PC-9 (cell line): ENCODE results near the gene WNT7A. TPM values are rescaled to one million over a fixed set of nuclear protein-coding genes. Genes with fewer than 3 reads are reported as not detected.

Source experiments
- BruUV-seq: library from RNA; stranded (reverse); fragments of 400-500 nt; replicated peaks from 2 replicates; lab custom pipeline; 2021; lab: Mats Ljungman, UMichigan
- CTCF ChIA-PET: fragments of 300-600 bp; sonication (Branson Sonifier 250); formaldehyde crosslinking; loops from one replicate; lab custom pipeline; 2022; ENCODE audit warnings: antibody characterized with exemption; lab: Charles Lee
- POLR2A ChIA-PET: fragments of 300-600 bp; sonication (Branson Sonifier 250); formaldehyde crosslinking; loops from one replicate; lab custom pipeline; 2022; ENCODE audit warnings: antibody characterized with exemption; ENCODE audit not compliant: unreplicated experiment; lab: Charles Lee
- DNase-seq, 2 experiments: peaks; one replicate each; pipeline versions ENCODE4 v3.0.0 to v3.0.0-alpha.2; 2015 to 2022; ENCODE audit warnings: mixed read lengths in 1 of 2
- H2AFZ ChIP-seq: fragments of 200-600 bp; sonication (generic); 2 replicates; pipeline ENCODE4 v1.8.1; 2017; ENCODE audit warnings: antibody characterized with exemption
- H3F3A ChIP-seq: fragments of 200-600 bp; sonication (generic); 2 replicates; pipeline ENCODE4 v1.8.1; 2017; ENCODE audit warnings: antibody characterized with exemption, mild to moderate bottlenecking, low read depth; ENCODE audit not compliant: insufficient read depth
- H3K27ac ChIP-seq: fragments of 200-600 bp; sonication (generic); 2 replicates; pipeline ENCODE4 v1.6.1; 2016; ENCODE audit warnings: mixed run types
- H3K27me3 ChIP-seq: fragments of 200-600 bp; sonication (generic); 2 replicates; pipeline ENCODE4 v1.6.1; 2016; ENCODE audit warnings: low read depth, mixed run types; ENCODE audit not compliant: insufficient read depth
- H3K36me3 ChIP-seq: fragments of 200-600 bp; sonication (generic); 2 replicates; pipeline ENCODE4 v1.6.1; 2016; ENCODE audit warnings: low read depth, mixed run types
- H3K4me1 ChIP-seq: fragments of 200-600 bp; sonication (generic); replicated peaks from 2 replicates; pipeline ENCODE4 v1.6.1; 2016; ENCODE audit warnings: mixed run types; ENCODE audit not compliant: insufficient read depth
- H3K4me2 ChIP-seq: fragments of 200-600 bp; sonication (generic); 2 replicates; pipeline ENCODE4 v1.6.1; 2017; ENCODE audit warnings: mixed run types
- H3K4me3 ChIP-seq: fragments of 200-600 bp; sonication (generic); 2 replicates; pipeline ENCODE4 v1.6.1; 2016; ENCODE audit warnings: mixed run types
- H3K79me2 ChIP-seq: fragments of 200-600 bp; sonication (generic); 2 replicates; pipeline ENCODE4 v1.6.1; 2017; ENCODE audit warnings: low read depth, mixed run types
- H3K9me2 ChIP-seq: fragments of 200-600 bp; sonication (generic); 2 replicates; pipeline ENCODE4 v1.8.1; 2017; ENCODE audit warnings: mild to moderate bottlenecking; ENCODE audit not compliant: insufficient read depth
- H3K9me3 ChIP-seq: fragments of 200-600 bp; sonication (generic); 2 replicates; pipeline ENCODE4 v1.8.1; 2016; ENCODE audit warnings: low read depth; ENCODE audit not compliant: insufficient read depth
- H4K20me1 ChIP-seq: fragments of 200-600 bp; sonication (generic); 2 replicates; pipeline ENCODE4 v1.8.1; 2017; ENCODE audit not compliant: insufficient read depth
- CTCF ChIP-seq: fragments of 200-600 bp; sonication (generic); conservative IDR thresholded peaks from 2 replicates; pipeline ENCODE4 v1.6.1; 2017; ENCODE audit warnings: mixed run types, antibody characterized with exemption, mild to moderate bottlenecking, moderate library complexity
- EZH2 ChIP-seq: fragments of 200-600 bp; sonication (generic); IDR thresholded peaks from 2 replicates; pipeline ENCODE4 v1.8.0; 2017; ENCODE audit warnings: antibody characterized with exemption, low read depth
- intact Hi-C: fragments of 100-400 bp; cut with micrococcal nuclease; formaldehyde crosslinking; loops from one replicate; pipeline ENCODE4 v1.10.0; 2022; ENCODE audit not compliant: unreplicated experiment
- total RNA-seq: library from RNA; stranded (reverse); gene quantifications from 2 replicates; pipeline ENCODE4 v1.2.3, GENCODE V29; 2021

WNT7A gene
- total RNA-seq, 1 experiment from 2014 or later = 6.3 TPM

GRCh38 chr3:13788522-13789424 is 91.1 kb downstream of the WNT7A start:
- Histone ChIP-seq H3K4me1 (no peaks in the 10 kb centered on the region), H3K36me3 (no peaks in the 10 kb centered on the region), H3K27me3 (no peaks in the 10 kb centered on the region), H2AFZ (no peak overlapping the region), H3K9me2 (no peaks in the 10 kb centered on the region), H4K20me1 (no peaks in the 10 kb centered on the region), H3K27ac (no peak overlapping the region), H3K9me3 (no peaks in the 10 kb centered on the region), H3K4me3 (no peak overlapping the region), H3K4me2 (no peak overlapping the region), H3F3A (no peaks in the 10 kb centered on the region), H3K79me2 (no peaks in the 10 kb centered on the region)
- DNase-seq = no peak
- POLR2A ChIA-PET = no interaction called here
- intact Hi-C loops = no loop called here
- no peak for TF ChIP-seq EZH2
- TF ChIP-seq CTCF = no peak
- CTCF ChIA-PET = no interaction called here
- BruUV-seq = no TSS peak

GRCh38 chr3:13787533-13788132 is 92.2 kb downstream of the WNT7A start:
- H3K4me1 ChIP-seq = no peaks in the 10 kb centered on the region
- no peaks in the 10 kb centered on the region for H3K9me2 ChIP-seq
- no peaks in the 10 kb centered on the region for H3K79me2 ChIP-seq
- no peaks in the 10 kb centered on the region for H3K9me3 ChIP-seq
- no TSS peak for BruUV-seq
- H4K20me1 ChIP-seq = no peaks in the 10 kb centered on the region
- H3K27me3 ChIP-seq = no peaks in the 10 kb centered on the region
- H2AFZ ChIP-seq = no peak overlapping the region
- no peak for TF ChIP-seq EZH2
- TF ChIP-seq CTCF = no peak
- H3K4me2 ChIP-seq = no peak overlapping the region
- no peak overlapping the region for H3K4me3 ChIP-seq
- ChIA-PET POLR2A (no interaction called here), CTCF (no interaction called here)
- H3K27ac ChIP-seq = no peak overlapping the region
- intact Hi-C loops = no loop called here
- H3F3A ChIP-seq = no peaks in the 10 kb centered on the region
- DNase-seq = no peak
- H3K36me3 ChIP-seq = no peaks in the 10 kb centered on the region

GRCh38 chr3:13786811-13787210 is 93.1 kb downstream of the WNT7A start:
- Histone ChIP-seq H3K79me2 (no peaks in the 10 kb centered on the region), H3K27me3 (no peaks in the 10 kb centered on the region), H3K27ac (no peak overlapping the region), H3K4me2 (no peak overlapping the region), H3K36me3 (no peaks in the 10 kb centered on the region), H3K4me3 (no peak overlapping the region), H3K9me2 (no peaks in the 10 kb centered on the region), H3K9me3 (no peaks in the 10 kb centered on the region), H4K20me1 (no peaks in the 10 kb centered on the region), H3F3A (no peaks in the 10 kb centered on the region), H3K4me1 (no peaks in the 10 kb centered on the region), H2AFZ (no peak overlapping the region)
- intact Hi-C loops = no loop called here
- TF ChIP-seq CTCF = no peak
- no peak for TF ChIP-seq EZH2
- ChIA-PET CTCF (no interaction called here), POLR2A (no interaction called here)
- DNase-seq = no peak
- no TSS peak for BruUV-seq
